Endothelial cell of umbilical vein (primary cell): ENCODE results near the gene LRRC32. TPM values are rescaled to one million over a fixed set of nuclear protein-coding genes. Genes with fewer than 3 reads are reported as not detected.

ENCODE experiments used
- BruUV-seq: library from RNA; stranded (reverse); fragments of 400-500 nt; replicated peaks from 2 replicates; lab custom pipeline; 2021; lab: Mats Ljungman, UMichigan
- CTCF ChIA-PET: fragments of 300-600, 350-600 bp; sonication (Branson Sonifier 250); formaldehyde crosslinking; loops from one replicate; lab custom pipeline; 2021; ENCODE audit warnings: antibody characterized with exemption, inconsistent platforms; lab: Charles Lee
- POLR2A ChIA-PET: fragments of 300-600, 350-600 bp; sonication (Branson Sonifier 250); formaldehyde crosslinking; loops from one replicate; lab custom pipeline; 2021; ENCODE audit warnings: antibody characterized with exemption, inconsistent platforms; lab: Charles Lee
- DNase-seq: peaks from one replicate; pipeline ENCODE4 v3.0.0-alpha.2; 2011; ENCODE audit warnings: low read depth, low spot score
- FAIRE-seq: peaks from 2 replicates; lab custom pipeline; 2011; peaks lifted over from hg19 to GRCh38; lab: Jason Lieb, UNC
- H2AFZ ChIP-seq: 2 replicates; pipeline ENCODE4 v1.6.0; 2012; ENCODE audit warnings: low read depth, low read length, control low read depth, inconsistent platforms
- H3K27ac ChIP-seq: 2 replicates; pipeline ENCODE4 v1.5.1; 2011; ENCODE audit warnings: low read depth, mild to moderate bottlenecking, control low read depth, low read length, moderate library complexity; ENCODE audit not compliant: insufficient read depth
- H3K27me3 ChIP-seq, 2 experiments: 2 replicates each; pipeline versions ENCODE4 v1.6.0 to v1.6.1; 2011; ENCODE audit warnings: low read length in 2 of 2, mixed read lengths in 1 of 2; ENCODE audit not compliant: control insufficient read depth in 2 of 2, insufficient read depth in 2 of 2
- H3K36me3 ChIP-seq, 2 experiments: 2 replicates in 1 of 2; 3 replicates in 1 of 2; pipeline ENCODE4 v1.5.1; 2011; ENCODE audit warnings: low read length in 2 of 2, mild to moderate bottlenecking in 1 of 2, moderate library complexity in 1 of 2; ENCODE audit not compliant: control insufficient read depth in 2 of 2, insufficient read depth in 2 of 2; ENCODE audit errors: extremely low read depth in 1 of 2
- H3K4me1 ChIP-seq: 3 replicates; pipeline ENCODE4 v1.5.1; 2011; ENCODE audit warnings: mild to moderate bottlenecking, low read length; ENCODE audit not compliant: control insufficient read depth, insufficient read depth; ENCODE audit errors: extremely low read depth
- H3K4me2 ChIP-seq: 2 replicates; pipeline ENCODE4 v1.6.1; 2011; ENCODE audit warnings: low read length, control low read depth, mixed read lengths; ENCODE audit not compliant: insufficient read depth
- H3K4me3 ChIP-seq, 3 experiments: fragments of 200-600 bp in 1 of 3; sonication (generic), shearing (Covaris generic) in 1 of 3; replicated peaks in 1 of 3; 2 replicates each; pipeline ENCODE4 v1.5.1; 2011 to 2016; ENCODE audit warnings: control low read depth in 3 of 3, low read length in 3 of 3, mild to moderate bottlenecking in 2 of 3, inconsistent platforms in 1 of 3, low read depth in 1 of 3, moderate library complexity in 1 of 3; ENCODE audit not compliant: insufficient read depth in 1 of 3
- H3K79me2 ChIP-seq: 2 replicates; pipeline ENCODE4 v1.6.0; 2012; ENCODE audit warnings: low read length, inconsistent platforms; ENCODE audit not compliant: control insufficient read depth, insufficient read depth
- H3K9ac ChIP-seq: replicated peaks from 2 replicates; pipeline ENCODE3; 2011; ENCODE audit warnings: low read length, control low read depth; ENCODE audit not compliant: insufficient read depth; ENCODE audit errors: extremely low read depth
- H3K9me1 ChIP-seq: replicated peaks from 3 replicates; pipeline ENCODE4 v1.6.0; 2011; ENCODE audit warnings: mild to moderate bottlenecking, low read length; ENCODE audit not compliant: control insufficient read depth, insufficient read depth; ENCODE audit errors: extremely low read depth
- H3K9me3 ChIP-seq: replicated peaks from 2 replicates; pipeline ENCODE4 v1.5.1; 2012; ENCODE audit warnings: low read length, inconsistent platforms; ENCODE audit not compliant: control insufficient read depth, insufficient read depth
- H4K20me1 ChIP-seq: replicated peaks from 2 replicates; pipeline ENCODE3; 2011; ENCODE audit warnings: mild to moderate bottlenecking, low read length; ENCODE audit not compliant: control insufficient read depth, insufficient read depth; ENCODE audit errors: extremely low read depth
- EZH2 ChIP-seq: IDR thresholded peaks from 2 replicates; pipeline ENCODE4 v1.6.1; 2012; ENCODE audit warnings: borderline replicate concordance, low read depth, mild to moderate bottlenecking, moderate library complexity, low read length, inconsistent platforms; ENCODE audit not compliant: severe bottlenecking
- FOS ChIP-seq: IDR thresholded peaks from 2 replicates; pipeline ENCODE4 v1.6.1; 2011; ENCODE audit warnings: mild to moderate bottlenecking, low read length, moderate library complexity, borderline replicate concordance; ENCODE audit not compliant: insufficient read depth
- GATA2 ChIP-seq: IDR thresholded peaks from 2 replicates; pipeline ENCODE4 v1.7.0; 2011; ENCODE audit warnings: low read depth, mild to moderate bottlenecking, moderate library complexity, mixed read lengths, low read length; ENCODE audit not compliant: insufficient read length, insufficient read depth
- JUN ChIP-seq: IDR thresholded peaks from 2 replicates; pipeline ENCODE4 v1.6.1; 2011; ENCODE audit warnings: borderline replicate concordance, low read depth; ENCODE audit not compliant: insufficient read length, insufficient read depth
- MYC ChIP-seq: IDR thresholded peaks from one replicate; pipeline ENCODE4 v1.6.1; 2011; ENCODE audit warnings: mild to moderate bottlenecking, low read depth, low read length
- POLR2A ChIP-seq: IDR thresholded peaks from 2 replicates; pipeline ENCODE4 v1.6.1; 2012; ENCODE audit warnings: low read depth, mild to moderate bottlenecking, control low read depth, low read length
- POLR2AphosphoS5 ChIP-seq: IDR thresholded peaks from 2 replicates; pipeline ENCODE4 v1.6.1; 2012; ENCODE audit warnings: low read depth, mild to moderate bottlenecking, control low read depth, low read length, moderate library complexity; ENCODE audit not compliant: insufficient read depth
- dilution Hi-C: fragments of 300-500 bp; cut with MboI; formaldehyde crosslinking; loops from one replicate; pipeline ENCODE4 v1.15.0; 2019; ENCODE audit warnings: low sequenced_read_pairs; ENCODE audit not compliant: extremely low pct_ligation_motif_present
- intact Hi-C: fragments of 100-400 bp; cut with micrococcal nuclease; formaldehyde crosslinking; loops from one replicate; pipeline ENCODE4 v1.10.0; 2022
- polyA plus RNA-seq, 4 experiments: library from polyadenylated mRNA; depleted of rRNA in 3 of 4; stranded (reverse) in 3 of 4; unstranded in 1 of 4; fragments of >200 nt; gene quantifications; 2 replicates each; pipeline versions ENCODE4 v1.2.1 to v1.2.3, GENCODE V29; 2011 to 2012; ENCODE audit warnings: missing spikeins in 1 of 4
- total RNA-seq: library from RNA; stranded (reverse); gene quantifications from 2 replicates; pipeline ENCODE4 v1.2.3, GENCODE V29; 2021
- TF ChIP-seq, protein P1 (sequence below), 2 donors: IDR thresholded peaks; 1 replicate in 1 of 2; 2 replicates in 1 of 2; pipeline ENCODE4 v1.5.1; 2011; ENCODE audit warnings: low read length in 2 of 2, mild to moderate bottlenecking in 2 of 2, moderate library complexity in 2 of 2, control low read depth in 1 of 2, inconsistent platforms in 1 of 2, low read depth in 1 of 2; ENCODE audit not compliant: insufficient read depth in 1 of 2; ENCODE audit errors: extremely low read depth in 1 of 2
- TF ChIP-seq, protein P2 (sequence below): IDR thresholded peaks from 2 replicates; pipeline ENCODE4 v1.6.1; 2011; ENCODE audit not compliant: insufficient read depth, insufficient read length

The LRRC32 gene
- total and polyA plus RNA-seq, 2 donors (not counting 3 experiments of a cell fraction or from before 2014, with no cell fraction given) = 77.2 to 117 TPM

DNA sequence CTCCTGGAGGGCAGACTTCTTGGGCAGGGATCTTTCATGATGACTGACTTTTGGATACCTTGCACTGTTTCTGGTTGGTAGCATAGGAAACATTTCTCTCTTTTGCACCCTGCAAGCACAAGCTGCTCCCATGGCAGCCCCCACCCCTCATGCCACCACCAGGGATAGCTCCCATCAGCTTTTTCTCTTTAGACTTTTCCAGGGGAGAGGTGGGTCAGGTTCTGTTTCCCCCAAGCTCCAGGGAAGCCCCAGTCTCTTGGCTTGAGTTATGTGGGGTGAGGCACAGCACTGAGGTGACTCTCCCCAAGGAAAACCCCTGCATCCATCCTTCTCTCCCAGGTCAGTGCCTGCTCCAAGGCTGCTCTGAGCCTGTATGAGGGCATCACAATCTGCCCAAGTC, 22.5 kb downstream of the LRRC32 start:
- CTCF ChIA-PET = no interaction called here
- TF ChIP-seq, protein P1, sequence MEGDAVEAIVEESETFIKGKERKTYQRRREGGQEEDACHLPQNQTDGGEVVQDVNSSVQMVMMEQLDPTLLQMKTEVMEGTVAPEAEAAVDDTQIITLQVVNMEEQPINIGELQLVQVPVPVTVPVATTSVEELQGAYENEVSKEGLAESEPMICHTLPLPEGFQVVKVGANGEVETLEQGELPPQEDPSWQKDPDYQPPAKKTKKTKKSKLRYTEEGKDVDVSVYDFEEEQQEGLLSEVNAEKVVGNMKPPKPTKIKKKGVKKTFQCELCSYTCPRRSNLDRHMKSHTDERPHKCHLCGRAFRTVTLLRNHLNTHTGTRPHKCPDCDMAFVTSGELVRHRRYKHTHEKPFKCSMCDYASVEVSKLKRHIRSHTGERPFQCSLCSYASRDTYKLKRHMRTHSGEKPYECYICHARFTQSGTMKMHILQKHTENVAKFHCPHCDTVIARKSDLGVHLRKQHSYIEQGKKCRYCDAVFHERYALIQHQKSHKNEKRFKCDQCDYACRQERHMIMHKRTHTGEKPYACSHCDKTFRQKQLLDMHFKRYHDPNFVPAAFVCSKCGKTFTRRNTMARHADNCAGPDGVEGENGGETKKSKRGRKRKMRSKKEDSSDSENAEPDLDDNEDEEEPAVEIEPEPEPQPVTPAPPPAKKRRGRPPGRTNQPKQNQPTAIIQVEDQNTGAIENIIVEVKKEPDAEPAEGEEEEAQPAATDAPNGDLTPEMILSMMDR (IDR thresholded peaks at IDR 0.05; ENCODE audit: extremely low read depth in 1 of 2, insufficient read depth in 1 of 2, low read depth in 1 of 2, low read length in 2 of 2) = no peak
- TF ChIP-seq, protein P2, sequence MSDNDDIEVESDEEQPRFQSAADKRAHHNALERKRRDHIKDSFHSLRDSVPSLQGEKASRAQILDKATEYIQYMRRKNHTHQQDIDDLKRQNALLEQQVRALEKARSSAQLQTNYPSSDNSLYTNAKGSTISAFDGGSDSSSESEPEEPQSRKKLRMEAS = no peak
- TF ChIP-seq GATA2 = no peak
- no peak for TF ChIP-seq POLR2AphosphoS5
- no peak for TF ChIP-seq MYC
- no peak for TF ChIP-seq EZH2
- TF ChIP-seq JUN = no peak
- no peak for TF ChIP-seq FOS
- no peak for TF ChIP-seq POLR2A

More for the DNA sequence above, 22.5 kb downstream of the LRRC32 start:
- Histone ChIP-seq H3K4me1 (no peaks in the 10 kb centered on the region), H4K20me1 (no peaks in the 10 kb centered on the region), H3K9ac (no peak overlapping the region), H3K27me3 (peaks cover 5 to 9% of the 10 kb centered on the region in 2 experiments), H3K4me3 (no peak overlapping the region), H3K79me2 (no peaks in the 10 kb centered on the region), H3K27ac (no peak overlapping the region), H3K9me1 (no peaks in the 10 kb centered on the region), H3K4me2 (no peak overlapping the region), H3K9me3 (no peaks in the 10 kb centered on the region), H3K36me3 (no peaks in the 10 kb centered on the region), H2AFZ (no peak overlapping the region)
- no peak for FAIRE-seq
- no peak for DNase-seq
- dilution Hi-C loops = no loop called here
- BruUV-seq = no TSS peak
- POLR2A ChIA-PET = no interaction called here
- intact Hi-C loops = no loop called here
